GM21447 (cell line): ENCODE results near the gene SDK1.

ENCODE experiments used
- ATAC-seq: cut with Tn5 transposase; IDR thresholded peaks from one replicate; pipeline ENCODE4 v1.9.1; 2021; ENCODE audit not compliant: unreplicated experiment

SDK1 gene

GRCh38 chr7:3300651-3301448 lies at the start of gene SDK1:
SDK1 (plus strand) TSS chr7:3301252; CDS start chr7:3301587, 335 bp downstream.
- ATAC-seq: peak; percentile 85

- ATAC-seq: no peak
Observed at GRCh38 chr7:3254718-3255117, 46.3 kb upstream of the SDK1 start.

GRCh38 chr7:3259711-3260400 lies 41.2 kb upstream of the SDK1 start:
- no peak for ATAC-seq

GRCh38 chr7:3260401-3260715 lies 40.7 kb upstream of the SDK1 start:
- no peak for ATAC-seq

- ATAC-seq: no peak
Observed at GRCh38 chr7:3264693-3265339, 36.2 kb upstream of the SDK1 start.

- ATAC-seq: no peak
Observed at GRCh38 chr7:3265388-3265787, 35.7 kb upstream of the SDK1 start.

- no peak for ATAC-seq
Observed at GRCh38 chr7:3266240-3266639, 34.8 kb upstream of the SDK1 start.

- no peak for ATAC-seq
Observed at GRCh38 chr7:3267966-3268690, 32.9 kb upstream of the SDK1 start.

- no peak for ATAC-seq
Observed at GRCh38 chr7:3270362-3270761, 30.7 kb upstream of the SDK1 start.

- ATAC-seq: no peak
Observed at GRCh38 chr7:3271298-3271697, 29.8 kb upstream of the SDK1 start.

GRCh38 chr7:3272691-3273141 lies 28.3 kb upstream of the SDK1 start:
- ATAC-seq: no peak

GRCh38 chr7:3274131-3274530 lies 26.9 kb upstream of the SDK1 start:
- no peak for ATAC-seq

- ATAC-seq: no peak
Observed at GRCh38 chr7:3277604-3278572, 23.2 kb upstream of the SDK1 start.

GRCh38 chr7:3279147-3279818 lies 21.8 kb upstream of the SDK1 start:
- no peak for ATAC-seq

GRCh38 chr7:3280445-3280844 lies 20.6 kb upstream of the SDK1 start:
- ATAC-seq: no peak

- ATAC-seq: no peak
Observed at GRCh38 chr7:3280946-3281656, 20.0 kb upstream of the SDK1 start.

- ATAC-seq: no peak
Observed at GRCh38 chr7:3282457-3282856, 18.6 kb upstream of the SDK1 start.

- ATAC-seq: no peak
Observed at GRCh38 chr7:3283130-3283704, 17.8 kb upstream of the SDK1 start.

- no peak for ATAC-seq
Observed at GRCh38 chr7:3285652-3286051, 15.4 kb upstream of the SDK1 start.
